ENCODE data around the gene CTRL. TPM values are rescaled to one million over a fixed set of nuclear protein-coding genes. Genes with fewer than 3 reads are reported as not detected.

The CTRL gene
- polyA plus RNA-seq, 1 of the 3 experiments (the other 2 are of a cell fraction) = 1.9 TPM

GRCh38 chr16:67943256-67943618, 11.6 kb upstream of the CTRL start:
- no peaks in the 10 kb centered on the region for H3K9me2 ChIP-seq
- TF ChIP-seq RFX5 (IDR thresholded peaks at IDR 0.05; ENCODE audit: low read length) = no peak
- no peak for TF ChIP-seq EZH2phosphoT487 (IDR thresholded peaks at IDR 0.05; ENCODE audit: borderline replicate concordance, low read depth)
- TF ChIP-seq SIN3A (IDR thresholded peaks at IDR 0.05; ENCODE audit: borderline replicate concordance, low read depth, low read length) = no peak
- no peak for TF ChIP-seq MEF2A (IDR thresholded peaks at IDR 0.05; ENCODE audit: borderline replicate concordance, low read depth)
- peaks cover 13% of the 10 kb centered on the region; the same call in 1 of the 2 replicates for H4K20me1 ChIP-seq (ENCODE audit: insufficient read depth)
- ChIA-PET POLR2A (no interaction called here), CTCF (interaction anchor here (0.7 to 28.1 kb wide), 9 partner anchors 11 to 272 kb away, joined by 3 to 564 read pairs (median 5); partner anchors contain the start of genes CTRL, EDC4, NRN1L and PSKH1)
- no peak overlapping the region; a peak in 1 of 4 replicates for H3K27ac ChIP-seq (ENCODE audit: low read depth in 2 of 2, low read length in 1 of 2)
- no peak overlapping the region for H3K4me2 ChIP-seq
- peaks cover 0 to 22% of the 10 kb centered on the region in 2 experiments; a peak in 1 of 4 replicates for H3K4me1 ChIP-seq (ENCODE audit: control insufficient read depth in 1 of 2, insufficient read depth in 2 of 2, low read depth in 1 of 2, low read length in 1 of 2)
- no peak overlapping the region for H3K4me3 ChIP-seq (ENCODE audit: low read depth in 2 of 2, low read length in 1 of 2)
- no peaks in the 10 kb centered on the region for H3K9me3 ChIP-seq
- 98% methylated on average over 6 of the region's 6 CpGs for WGBS (ENCODE audit: low lambda C conversion rate)
- no peak overlapping the region for H3K9ac ChIP-seq
- H2AFZ ChIP-seq (ENCODE audit: low read depth) = no peak overlapping the region
- H3K79me2 ChIP-seq (ENCODE audit: insufficient read depth) = peaks cover 10% of the 10 kb centered on the region; the same call in 1 of the 2 replicates
- peaks cover 12 to 60% of the 10 kb centered on the region in 2 experiments for H3K36me3 ChIP-seq (replicated peaks in 1 of 2; ENCODE audit: control insufficient read depth in 1 of 2, insufficient read depth in 2 of 2, low read length in 1 of 2)
- DNase-seq = no peak
- no peaks in the 10 kb centered on the region for H3K27me3 ChIP-seq (ENCODE audit: insufficient read depth)
- peaks cover 22% of the 10 kb centered on the region for H3F3A ChIP-seq (replicated peaks; ENCODE audit: insufficient read depth)

- no peak overlapping the region for H3K9ac ChIP-seq
- no peaks in the 10 kb centered on the region for H3K27me3 ChIP-seq (ENCODE audit: insufficient read depth)
- H3F3A ChIP-seq (replicated peaks; ENCODE audit: insufficient read depth) = peaks cover 22% of the 10 kb centered on the region
- 85% methylated on average over 6 of the region's 27 CpGs for WGBS (ENCODE audit: low lambda C conversion rate)
- ChIA-PET CTCF (interaction anchor here (0.5 to 28.1 kb wide), 21 partner anchors 8 to 1868 kb away, joined by 3 to 564 read pairs (median 5); partner anchors contain the start of genes CTRL, EDC4, NFATC3 and NRN1L), POLR2A (interaction anchor here (1.0 to 1.6 kb wide), 2 partner anchors 9 to 54 kb away, joined by 3 to 4 read pairs; no protein-coding TSS in a partner anchor)
- H3K4me2 ChIP-seq = no peak overlapping the region
- TF ChIP-seq IRF3 (IDR thresholded peaks at IDR 0.05; ENCODE audit: low read depth, low read length) (no peak), CTCF (IDR thresholded peaks at IDR 0.05) (no peak), FOSL2 (IDR thresholded peaks at IDR 0.05; ENCODE audit: borderline replicate concordance, low read depth) (no peak), CHD2 (IDR thresholded peaks at IDR 0.05; ENCODE audit: low read length, partially characterized antibody) (no peak), ELF1 (IDR thresholded peaks at IDR 0.05) (no peak), MXI1 (IDR thresholded peaks at IDR 0.05; ENCODE audit: low read depth, low read length) (no peak), FOXJ3 (CRISPR knock-in tag; IDR thresholded peaks at IDR 0.05) (no peak)
- H3K79me2 ChIP-seq (ENCODE audit: insufficient read depth) = peaks cover 16% of the 10 kb centered on the region; the same call in 1 of the 2 replicates
- H3K4me3 ChIP-seq (ENCODE audit: low read depth in 2 of 2, low read length in 1 of 2) = peak overlapping the region in 1 of 2 experiments; percentile 16; a peak in 1 of 4 replicates
- DNase-seq = no peak
- H3K27ac ChIP-seq (ENCODE audit: low read depth in 2 of 2, low read length in 1 of 2) = peak overlapping the region in 1 of 2 experiments; percentile 20; a peak in 1 of 4 replicates
- H3K4me1 ChIP-seq (ENCODE audit: control insufficient read depth in 1 of 2, insufficient read depth in 2 of 2, low read depth in 1 of 2, low read length in 1 of 2) = peaks cover 0 to 22% of the 10 kb centered on the region in 2 experiments; a peak in 1 of 4 replicates
- H2AFZ ChIP-seq (ENCODE audit: low read depth) = no peak overlapping the region
- H3K36me3 ChIP-seq (replicated peaks in 1 of 2; ENCODE audit: control insufficient read depth in 1 of 2, insufficient read depth in 2 of 2, low read length in 1 of 2) = peaks cover 12 to 54% of the 10 kb centered on the region in 2 experiments
- peaks cover 13% of the 10 kb centered on the region; the same call in 1 of the 2 replicates for H4K20me1 ChIP-seq (ENCODE audit: insufficient read depth)
- no peaks in the 10 kb centered on the region for H3K9me2 ChIP-seq
- H3K9me3 ChIP-seq = no peaks in the 10 kb centered on the region
Measured at GRCh38 chr16:67942510-67943255, 11.0 kb upstream of the CTRL start.

Data from SK-N-SH (cell line).